IMR-90 (cell line): ENCODE results near the gene ABCC4. TPM values are rescaled to one million over a fixed set of nuclear protein-coding genes. Genes with fewer than 3 reads are reported as not detected.

Source experiments
- ATAC-seq: fragments of 200-7000 bp; cut with Tn5 transposase; 2 replicates; pipeline ENCODE4 v1.9.1; 2020; ENCODE audit warnings: low read depth, mild to moderate bottlenecking, moderate library complexity
- BruUV-seq: library from RNA; stranded (reverse); fragments of 400-500 nt; replicated peaks from 2 replicates; lab custom pipeline; 2021; lab: Mats Ljungman, UMichigan
- CTCF ChIA-PET: fragments of 300-600 bp; formaldehyde crosslinking; extraction: SDS; loops from one replicate; lab custom pipeline; 2021; ENCODE audit warnings: antibody characterized with exemption; lab: Yijun Ruan, JAX
- POLR2A ChIA-PET: fragments of 300-600 bp; sonication (Branson Sonifier 250); formaldehyde crosslinking; loops from one replicate; lab custom pipeline; 2022; ENCODE audit warnings: antibody characterized with exemption; ENCODE audit not compliant: unreplicated experiment; lab: Charles Lee
- DNase-seq: peaks from one replicate; pipeline ENCODE4 v3.0.0; 2013
- H2AFZ ChIP-seq: replicated peaks from 2 replicates; pipeline ENCODE3; 2013; ENCODE audit warnings: low read length, mild to moderate bottlenecking; ENCODE audit not compliant: poor library complexity
- H2AK5ac ChIP-seq: 2 replicates; pipeline ENCODE4 v1.6.1; 2013; ENCODE audit warnings: low read depth, low read length, inconsistent platforms
- H2AK9ac ChIP-seq: replicated peaks from 2 replicates; pipeline ENCODE3; 2013; ENCODE audit warnings: mild to moderate bottlenecking, low read depth, low read length, moderate library complexity; ENCODE audit not compliant: poor library complexity
- H2BK120ac ChIP-seq: 2 replicates; pipeline ENCODE4 v1.6.1; 2013; ENCODE audit warnings: low read depth, low read length, inconsistent platforms
- H2BK15ac ChIP-seq: 3 replicates; pipeline ENCODE4 v1.6.1; 2013; ENCODE audit warnings: low read depth, low read length, inconsistent platforms
- H2BK20ac ChIP-seq: 2 replicates; pipeline ENCODE4 v1.6.1; 2013; ENCODE audit warnings: low read depth, mild to moderate bottlenecking, inconsistent platforms, low read length, moderate library complexity
- H2BK5ac ChIP-seq: 2 replicates; pipeline ENCODE4 v1.6.1; 2013; ENCODE audit warnings: mild to moderate bottlenecking, low read depth, low read length, inconsistent platforms; ENCODE audit not compliant: poor library complexity, severe bottlenecking
- H3K14ac ChIP-seq: replicated peaks from 2 replicates; pipeline ENCODE4 v1.6.1; 2013; ENCODE audit warnings: low read depth, low read length, inconsistent platforms
- H3K18ac ChIP-seq: 2 replicates; pipeline ENCODE4 v1.6.1; 2013; ENCODE audit warnings: low read depth, low read length, control low read depth
- H3K23ac ChIP-seq: 2 replicates; pipeline ENCODE4 v1.6.1; 2013; ENCODE audit warnings: low read depth, low read length, inconsistent platforms
- H3K27ac ChIP-seq: 2 replicates; pipeline ENCODE4 v1.5.1; 2013; ENCODE audit warnings: mild to moderate bottlenecking, control low read depth, low read length; ENCODE audit not compliant: insufficient read depth
- H3K27me3 ChIP-seq: 2 replicates; pipeline ENCODE4 v1.6.1; 2013; ENCODE audit warnings: low read length; ENCODE audit not compliant: control insufficient read depth, insufficient read depth
- H3K36me3 ChIP-seq: 2 replicates; pipeline ENCODE4 v1.6.1; 2013; ENCODE audit warnings: low read length, mixed read lengths; ENCODE audit not compliant: control insufficient read depth, insufficient read depth
- H3K4ac ChIP-seq: 2 replicates; pipeline ENCODE4 v1.6.1; 2013; ENCODE audit warnings: low read depth, low read length, inconsistent platforms
- H3K4me1 ChIP-seq: 2 replicates; pipeline ENCODE4 v1.6.1; 2013; ENCODE audit warnings: low read length, mixed read lengths; ENCODE audit not compliant: control insufficient read depth, insufficient read depth
- H3K4me2 ChIP-seq: 2 replicates; pipeline ENCODE4 v1.6.1; 2013; ENCODE audit warnings: low read depth, mild to moderate bottlenecking, control low read depth, low read length, moderate library complexity
- H3K4me3 ChIP-seq: 2 replicates; pipeline ENCODE4 v1.5.1; 2013; ENCODE audit warnings: low read depth, mild to moderate bottlenecking, control low read depth, low read length, moderate library complexity; ENCODE audit not compliant: insufficient read depth
- H3K56ac ChIP-seq: 2 replicates; pipeline ENCODE4 v1.6.1; 2013; ENCODE audit warnings: low read length, inconsistent platforms; ENCODE audit not compliant: insufficient read depth; ENCODE audit errors: extremely low read depth
- H3K79me1 ChIP-seq, 2 experiments: 2 replicates each; pipeline ENCODE4 v1.6.1; 2013; ENCODE audit warnings: low read length in 2 of 2, inconsistent platforms in 1 of 2, low read depth in 1 of 2
- H3K9ac ChIP-seq: 2 replicates; pipeline ENCODE4 v1.6.1; 2013; ENCODE audit warnings: low read depth, low read length, control low read depth
- H3K9me1 ChIP-seq: 2 replicates; pipeline ENCODE4 v1.6.1; 2013; ENCODE audit warnings: low read length, inconsistent platforms; ENCODE audit not compliant: insufficient read depth
- H3K9me3 ChIP-seq: 2 replicates; pipeline ENCODE4 v1.6.1; 2013; ENCODE audit warnings: low read length; ENCODE audit not compliant: control insufficient read depth, insufficient read depth
- H4K20me1 ChIP-seq: 2 replicates; pipeline ENCODE4 v1.6.1; 2013; ENCODE audit warnings: low read length, inconsistent platforms; ENCODE audit not compliant: insufficient read depth
- H4K5ac ChIP-seq: 2 replicates; pipeline ENCODE4 v1.6.1; 2013; ENCODE audit warnings: mild to moderate bottlenecking, low read depth, low read length, control low read depth
- H4K8ac ChIP-seq, 2 experiments: 2 replicates each; pipeline ENCODE4 v1.6.1; 2013; ENCODE audit warnings: low read depth in 2 of 2, low read length in 2 of 2, control low read depth in 1 of 2, inconsistent platforms in 1 of 2
- H4K91ac ChIP-seq: 2 replicates; pipeline ENCODE4 v1.6.1; 2013; ENCODE audit warnings: low read depth, low read length, inconsistent platforms; ENCODE audit not compliant: insufficient read depth
- BHLHE40 ChIP-seq: fragments of 150-350 bp; IDR thresholded peaks from 2 replicates; pipeline ENCODE4 v1.6.1; 2016; ENCODE audit warnings: mild to moderate bottlenecking, low read depth, low read length
- CEBPB ChIP-seq: IDR thresholded peaks from 2 replicates; pipeline ENCODE4 v1.6.1; 2012; ENCODE audit warnings: low read depth, low read length, improper control_type of control experiment
- CHD1 ChIP-seq: IDR thresholded peaks from 2 replicates; pipeline ENCODE4 v1.6.1; 2012; ENCODE audit warnings: low read depth, low read length, improper control_type of control experiment
- CTCF ChIP-seq: conservative IDR thresholded peaks from 2 replicates; pipeline ENCODE4 v1.5.1; 2012; ENCODE audit warnings: mild to moderate bottlenecking, low read depth, low read length, improper control_type of control experiment
- ELK1 ChIP-seq: fragments of 150-350 bp; IDR thresholded peaks from 2 replicates; pipeline ENCODE4 v1.6.1; 2016; ENCODE audit warnings: low read depth, mild to moderate bottlenecking, low read length, moderate library complexity, borderline replicate concordance
- FOS ChIP-seq: fragments of 150-350 bp; IDR thresholded peaks from 2 replicates; pipeline ENCODE4 v1.6.1; 2016; ENCODE audit warnings: low read depth, low read length
- MAFK ChIP-seq: IDR thresholded peaks from 2 replicates; pipeline ENCODE4 v1.6.1; 2012; ENCODE audit warnings: low read depth, low read length, improper control_type of control experiment
- MAZ ChIP-seq: IDR thresholded peaks from 2 replicates; pipeline ENCODE4 v1.6.1; 2012; ENCODE audit warnings: low read depth, mild to moderate bottlenecking, low read length, improper control_type of control experiment, moderate library complexity, borderline replicate concordance
- MXI1 ChIP-seq: IDR thresholded peaks from 2 replicates; pipeline ENCODE4 v1.6.1; 2012; ENCODE audit warnings: low read depth, mild to moderate bottlenecking, low read length, moderate library complexity, borderline replicate concordance
- NFE2L2 ChIP-seq: fragments of 150-350 bp; IDR thresholded peaks from 2 replicates; pipeline ENCODE4 v1.6.1; 2016; ENCODE audit warnings: low read depth, mild to moderate bottlenecking, low read length
- POLR2A ChIP-seq: IDR thresholded peaks from 2 replicates; pipeline ENCODE4 v1.6.1; 2012; ENCODE audit warnings: mild to moderate bottlenecking, low read depth, low read length
- RAD21 ChIP-seq: IDR thresholded peaks from 2 replicates; pipeline ENCODE4 v1.6.1; 2012; ENCODE audit warnings: low read length, improper control_type of control experiment
- RCOR1 ChIP-seq: IDR thresholded peaks from 2 replicates; pipeline ENCODE4 v1.6.1; 2012; ENCODE audit warnings: mild to moderate bottlenecking, low read length, improper control_type of control experiment; ENCODE audit not compliant: insufficient replicate concordance
- RFX5 ChIP-seq: IDR thresholded peaks from 2 replicates; pipeline ENCODE4 v1.8.0; 2012; ENCODE audit warnings: low read depth, mild to moderate bottlenecking, low read length, moderate library complexity
- SMC3 ChIP-seq: fragments of 150-350 bp; IDR thresholded peaks from 2 replicates; pipeline ENCODE4 v1.6.1; 2016; ENCODE audit warnings: low read depth, mild to moderate bottlenecking, antibody characterized with exemption, low read length, moderate library complexity
- USF2 ChIP-seq: fragments of 150-350 bp; IDR thresholded peaks from 2 replicates; pipeline ENCODE4 v1.6.1; 2017; ENCODE audit warnings: mild to moderate bottlenecking, antibody characterized with exemption, low read length, low read depth
- WGBS, 2 experiments: methylation state at CpG; one replicate each; pipeline versions ENCODE4 v1.1.5 to v1.1.7; 2013; ENCODE audit warnings: missing lambda C conversion rate in 2 of 2; ENCODE audit not compliant: insufficient read length in 1 of 2; ENCODE audit errors: extremely low coverage in 2 of 2; 5-methylcytosine and 5-hydroxymethylcytosine counted together
- dilution Hi-C: fragments of 300-500 bp; cut with HindIII; formaldehyde crosslinking; loops from one replicate; pipeline ENCODE4 v1.14.3; 2018; ENCODE audit warnings: low sequenced_read_pairs; ENCODE audit not compliant: unreplicated experiment
- in situ Hi-C: fragments of 300-500 bp; cut with MboI; formaldehyde crosslinking; loops from 3 replicates; pipeline ENCODE4 v1.14.3; 2019; ENCODE audit warnings: low sequenced_read_pairs, inconsistent platforms, mixed read lengths
- intact Hi-C: fragments of 100-400 bp; cut with micrococcal nuclease; formaldehyde crosslinking; loops from 2 replicates; pipeline ENCODE4 v1.10.0; 2022
- polyA plus RNA-seq, 3 experiments: library from polyadenylated mRNA; depleted of rRNA; stranded (reverse); fragments of >200 nt; gene quantifications; 2 replicates each; pipeline ENCODE4 v1.2.3, GENCODE V29; 2012; ENCODE audit warnings: low replicate concordance in 1 of 3
- total RNA-seq: library from RNA; depleted of rRNA; stranded (reverse); fragments of >200 nt; gene quantifications from 2 replicates; pipeline ENCODE4 v1.2.3, GENCODE V29; 2012

The ABCC4 gene
- total and polyA plus RNA-seq, 2 of the 4 experiments (the other 2 are of a cell fraction), result 16.6 to 41.4 TPM

GRCh38 chr13:94987869-94988268 is 313.4 kb downstream of the ABCC4 start:
- H3K56ac ChIP-seq, result no peak overlapping the region
- no peak overlapping the region for H3K23ac ChIP-seq
- no peaks in the 10 kb centered on the region for H3K9me3 ChIP-seq
- no peaks in the 10 kb centered on the region for H3K79me1 ChIP-seq
- dilution Hi-C loops, result no loop called here
- H3K4me1 ChIP-seq, result no peaks in the 10 kb centered on the region
- ATAC-seq, result no peak
- H3K18ac ChIP-seq, result no peak overlapping the region
- POLR2A ChIA-PET, result interaction anchor here (0.7 kb wide), 1 partner anchor 1854 kb away, joined by 5 read pairs; no protein-coding TSS in a partner anchor
- H2BK120ac ChIP-seq, result no peak overlapping the region
- no peak overlapping the region for H3K4ac ChIP-seq
- no peak overlapping the region for H2AFZ ChIP-seq
- WGBS, 2 experiments, result no CpG with 5 or more reads among the region's 1 CpG
- in situ Hi-C loops, result no loop called here
- TF ChIP-seq POLR2A, result no peak
- no peak for TF ChIP-seq CHD1
- no peak for TF ChIP-seq USF2
- TF ChIP-seq FOS, result no peak
- no peak for TF ChIP-seq RFX5
- no peak for TF ChIP-seq CTCF
- TF ChIP-seq SMC3, result no peak
- TF ChIP-seq NFE2L2, result no peak
- TF ChIP-seq RCOR1, result no peak
- no peak for TF ChIP-seq ELK1
- TF ChIP-seq MAZ, result no peak
- no peak for TF ChIP-seq CEBPB
- TF ChIP-seq RAD21, result no peak
- no peak for TF ChIP-seq BHLHE40
- TF ChIP-seq MXI1, result no peak
- TF ChIP-seq MAFK, result no peak
- H3K27me3 ChIP-seq, result peaks cover 4% of the 10 kb centered on the region; the same call in 1 of the 2 replicates
- no peak overlapping the region for H2BK5ac ChIP-seq
- H4K5ac ChIP-seq, result no peak overlapping the region
- no peak for DNase-seq
- H3K27ac ChIP-seq, result no peak overlapping the region
- H2AK5ac ChIP-seq, result no peak overlapping the region
- no peak overlapping the region for H3K9ac ChIP-seq
- no peaks in the 10 kb centered on the region for H3K9me1 ChIP-seq
- no peak overlapping the region for H4K8ac ChIP-seq
- no peaks in the 10 kb centered on the region for H3K36me3 ChIP-seq
- no peak overlapping the region for H2AK9ac ChIP-seq
- H2BK20ac ChIP-seq, result no peak overlapping the region
- H3K4me3 ChIP-seq, result no peak overlapping the region
- no peak overlapping the region for H4K91ac ChIP-seq
- no peak overlapping the region for H3K14ac ChIP-seq
- no peak overlapping the region for H2BK15ac ChIP-seq
- BruUV-seq, result no TSS peak
- CTCF ChIA-PET, result interaction anchor here (0.6 to 1.3 kb wide), 2 partner anchors 13 to 16 kb away, joined by 3 to 4 read pairs; no protein-coding TSS in a partner anchor
- H3K4me2 ChIP-seq, result no peak overlapping the region
- intact Hi-C loops, result no loop called here
- H4K20me1 ChIP-seq, result no peaks in the 10 kb centered on the region
